BJ (cell line): ENCODE measurements around the gene KIFAP3. TPM values are rescaled to one million over a fixed set of nuclear protein-coding genes. Genes with fewer than 3 reads are reported as not detected.
A peak's percentile ranks its signal among the peaks of the same experiment; 100 is the strongest.
"Not testable (repeated sequence)": the region's sequence is repeated elsewhere in the genome, so short reads cannot be mapped to it uniquely, and the experiment has no call there.

ENCODE experiments used
- CTCF ChIA-PET: fragments of 350-600 bp; formaldehyde crosslinking; extraction: SDS; loops from one replicate; lab custom pipeline; 2021; ENCODE audit warnings: antibody characterized with exemption, inconsistent platforms; lab: Yijun Ruan, JAX
- POLR2A ChIA-PET: fragments of 300-600 bp; sonication (Branson Sonifier 250); formaldehyde crosslinking; extraction: SDS; loops from one replicate; lab custom pipeline; 2021; ENCODE audit warnings: antibody characterized with exemption; lab: Charles Lee
- DNase-seq: peaks from one replicate; pipeline ENCODE4 v3.0.0-alpha.2; 2011; ENCODE audit warnings: low read depth
- H3K27me3 ChIP-seq: 2 replicates; pipeline ENCODE4 v1.6.0; 2011; ENCODE audit warnings: low read length; ENCODE audit not compliant: control insufficient read depth, insufficient read depth
- H3K36me3 ChIP-seq: 2 replicates; pipeline ENCODE4 v1.5.1; 2011; ENCODE audit warnings: low read length; ENCODE audit not compliant: control insufficient read depth, insufficient read depth
- H3K4me3 ChIP-seq: 2 replicates; pipeline ENCODE4 v1.5.1; 2011; ENCODE audit warnings: low read depth, mild to moderate bottlenecking, control low read depth, low read length
- polyA minus RNA-seq: library from RNA; depleted of rRNA, polyadenylated mRNA; stranded (reverse); fragments of >200 nt; gene quantifications from 2 replicates; pipeline ENCODE4 v1.2.3, GENCODE V29; 2011; rRNA and poly(A)+ RNA removed
- polyA plus RNA-seq: library from polyadenylated mRNA; depleted of rRNA; stranded (reverse); fragments of >200 nt; gene quantifications from 2 replicates; pipeline ENCODE4 v1.2.3, GENCODE V29; 2011; rRNA removed
- TF ChIP-seq, protein P1 (sequence below): IDR thresholded peaks from 2 replicates; pipeline ENCODE4 v1.5.1; 2011; ENCODE audit warnings: low read depth, mild to moderate bottlenecking, control low read depth, inconsistent platforms, low read length, moderate library complexity; ENCODE audit not compliant: insufficient read depth

Gene KIFAP3
- polyA plus RNA-seq (6.1 and 13.8 TPM in 2 replicates), polyA minus RNA-seq (6.6 and 10.5 TPM in 2 replicates)

DNA sequence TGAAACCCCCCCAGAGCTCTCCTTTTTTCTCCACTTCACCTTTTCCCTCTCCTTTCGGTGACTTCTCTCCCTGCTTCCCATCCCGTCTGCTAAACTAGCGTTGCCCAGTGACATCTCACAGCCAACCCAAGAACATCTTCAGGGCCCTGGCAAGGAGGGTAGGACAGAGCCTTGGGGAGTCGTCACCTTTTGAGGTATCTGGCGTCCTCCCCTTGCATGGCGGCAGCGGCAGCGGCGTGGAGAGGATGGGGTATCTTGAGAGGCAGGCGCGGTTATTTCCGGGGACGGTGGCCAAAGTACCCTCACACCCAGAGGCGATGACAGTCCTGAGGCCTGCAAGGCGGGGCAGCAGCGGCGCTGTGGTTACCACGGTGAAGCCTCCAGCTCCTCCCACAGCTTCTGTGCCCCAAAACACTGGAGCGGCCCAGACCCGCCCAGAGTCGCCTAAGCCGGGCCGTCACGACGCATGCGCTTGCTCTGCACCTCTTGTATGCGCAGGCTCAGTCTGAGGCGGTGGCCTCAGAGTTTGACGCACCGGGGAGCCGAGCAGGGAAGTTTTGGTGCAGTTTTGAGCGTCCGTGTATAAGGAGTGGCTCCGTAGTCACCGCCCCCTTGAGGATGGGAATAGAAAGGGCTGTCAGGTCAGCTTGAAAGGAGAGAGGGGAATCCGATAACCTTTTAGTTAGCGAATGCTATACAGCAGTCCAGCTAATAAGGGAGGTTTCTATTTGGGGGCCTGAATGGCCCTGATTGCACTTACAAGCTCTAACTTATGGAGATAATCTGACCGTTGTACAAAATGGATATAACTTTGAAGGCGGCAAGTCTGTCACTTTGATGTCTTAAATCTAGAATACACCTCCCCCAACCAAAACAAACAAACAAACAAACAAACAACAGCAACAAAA, at the start of gene KIFAP3:
Gene KIFAP3 (minus strand): TSS at position 446 of the 908 bp plus-strand sequence. CDS start 228 bp downstream, at position 218.
- CTCF ChIA-PET = interaction anchor here (0.9 to 1.4 kb wide), 5 partner anchors 11 to 175 kb away, joined by 3 to 6 read pairs (median 4); no protein-coding TSS in a partner anchor
- DNase-seq = peak; percentile 92
- POLR2A ChIA-PET = no interaction called here
- Histone ChIP-seq H3K4me3 (peak within 1 kb of the TSS; percentile 75), H3K27me3 (no peaks in the 10 kb centered on the region), H3K36me3 (no peaks in the 10 kb centered on the region)
- TF ChIP-seq, protein P1, sequence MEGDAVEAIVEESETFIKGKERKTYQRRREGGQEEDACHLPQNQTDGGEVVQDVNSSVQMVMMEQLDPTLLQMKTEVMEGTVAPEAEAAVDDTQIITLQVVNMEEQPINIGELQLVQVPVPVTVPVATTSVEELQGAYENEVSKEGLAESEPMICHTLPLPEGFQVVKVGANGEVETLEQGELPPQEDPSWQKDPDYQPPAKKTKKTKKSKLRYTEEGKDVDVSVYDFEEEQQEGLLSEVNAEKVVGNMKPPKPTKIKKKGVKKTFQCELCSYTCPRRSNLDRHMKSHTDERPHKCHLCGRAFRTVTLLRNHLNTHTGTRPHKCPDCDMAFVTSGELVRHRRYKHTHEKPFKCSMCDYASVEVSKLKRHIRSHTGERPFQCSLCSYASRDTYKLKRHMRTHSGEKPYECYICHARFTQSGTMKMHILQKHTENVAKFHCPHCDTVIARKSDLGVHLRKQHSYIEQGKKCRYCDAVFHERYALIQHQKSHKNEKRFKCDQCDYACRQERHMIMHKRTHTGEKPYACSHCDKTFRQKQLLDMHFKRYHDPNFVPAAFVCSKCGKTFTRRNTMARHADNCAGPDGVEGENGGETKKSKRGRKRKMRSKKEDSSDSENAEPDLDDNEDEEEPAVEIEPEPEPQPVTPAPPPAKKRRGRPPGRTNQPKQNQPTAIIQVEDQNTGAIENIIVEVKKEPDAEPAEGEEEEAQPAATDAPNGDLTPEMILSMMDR = peak; percentile 63

DNA sequence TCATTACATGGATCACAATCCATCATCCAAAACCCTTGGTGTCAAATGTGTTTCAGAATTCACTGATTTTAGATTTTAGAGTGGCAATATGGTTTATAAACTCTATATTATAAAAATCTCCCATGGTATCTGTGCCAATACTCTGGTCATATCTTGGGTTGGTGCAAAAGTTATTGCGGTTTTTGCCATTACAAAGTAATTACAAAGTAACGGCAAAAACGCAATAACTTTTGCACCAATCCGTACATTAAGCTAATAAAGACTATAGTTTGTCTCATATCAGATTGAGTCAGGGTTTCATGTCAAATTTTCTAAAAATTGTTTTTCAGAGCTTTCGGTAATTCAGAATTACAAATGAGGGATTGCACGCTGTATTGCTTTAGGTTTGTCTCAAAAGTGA, 47.9 kb upstream of the KIFAP3 start:
- POLR2A ChIA-PET = no interaction called here

DNA sequence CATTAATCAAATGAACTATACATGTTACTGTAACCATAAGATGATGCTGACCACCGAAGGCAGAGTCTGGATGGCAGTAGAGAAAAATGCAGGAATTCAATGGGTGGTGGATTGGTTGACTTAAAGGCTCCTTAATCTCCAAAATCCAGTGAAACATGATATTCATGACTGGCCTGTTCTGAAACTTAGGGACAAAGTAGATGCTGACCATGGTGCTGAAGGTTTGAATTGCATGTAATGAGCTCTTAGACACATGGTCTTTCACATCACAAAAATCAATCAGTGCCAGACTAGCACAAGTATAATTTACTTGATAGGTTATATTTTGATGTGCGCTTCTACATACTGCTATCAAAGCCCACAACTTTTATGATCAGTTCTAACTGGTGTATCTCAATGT, 40.4 kb upstream of the KIFAP3 start:
- CTCF ChIA-PET = interaction anchor here (1.3 kb wide), 1 partner anchor 9 kb away, joined by 5 read pairs; no protein-coding TSS in a partner anchor
- DNase-seq = no peak
- no peaks in the 10 kb centered on the region for H3K27me3 ChIP-seq
- TF ChIP-seq, protein P1 = no peak
- POLR2A ChIA-PET = interaction anchor here (0.6 kb wide), 1 partner anchor 86 kb away, joined by 22 read pairs; no protein-coding TSS in a partner anchor
- no peak overlapping the region for H3K4me3 ChIP-seq
- H3K36me3 ChIP-seq = no peaks in the 10 kb centered on the region

More for the DNA sequence above, 47.9 kb upstream of the KIFAP3 start:
- Histone ChIP-seq H3K4me3 (no peak overlapping the region), H3K27me3 (no peaks in the 10 kb centered on the region), H3K36me3 (no peaks in the 10 kb centered on the region)
- no peak for DNase-seq
- TF ChIP-seq, protein P1 = no peak
- CTCF ChIA-PET = no interaction called here

DNA sequence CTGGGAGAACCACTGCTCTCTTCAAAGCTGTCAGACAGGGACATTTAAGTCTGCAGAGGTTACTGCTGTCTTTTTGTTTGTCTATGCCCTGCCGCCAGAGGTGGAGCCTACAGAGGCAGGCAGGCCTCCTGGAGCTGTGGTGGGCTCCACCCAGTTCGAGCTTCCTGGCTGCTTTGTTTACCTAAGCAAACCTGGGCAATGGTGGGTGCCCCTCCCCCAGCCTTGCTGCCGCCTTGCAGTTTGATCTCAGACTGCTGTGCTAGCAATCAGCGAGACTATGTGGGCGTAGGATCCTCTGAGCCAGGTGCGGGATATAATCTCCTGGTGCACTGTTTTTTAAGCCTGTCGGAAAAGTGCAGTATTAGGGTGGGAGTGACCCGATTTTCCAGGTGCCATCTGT, 38.6 kb upstream of the KIFAP3 start:
- CTCF ChIA-PET, DNase-seq, H3K4me3 ChIP-seq, H3K27me3 ChIP-seq, POLR2A ChIA-PET, H3K36me3 ChIP-seq: not testable (repeated sequence)

DNA sequence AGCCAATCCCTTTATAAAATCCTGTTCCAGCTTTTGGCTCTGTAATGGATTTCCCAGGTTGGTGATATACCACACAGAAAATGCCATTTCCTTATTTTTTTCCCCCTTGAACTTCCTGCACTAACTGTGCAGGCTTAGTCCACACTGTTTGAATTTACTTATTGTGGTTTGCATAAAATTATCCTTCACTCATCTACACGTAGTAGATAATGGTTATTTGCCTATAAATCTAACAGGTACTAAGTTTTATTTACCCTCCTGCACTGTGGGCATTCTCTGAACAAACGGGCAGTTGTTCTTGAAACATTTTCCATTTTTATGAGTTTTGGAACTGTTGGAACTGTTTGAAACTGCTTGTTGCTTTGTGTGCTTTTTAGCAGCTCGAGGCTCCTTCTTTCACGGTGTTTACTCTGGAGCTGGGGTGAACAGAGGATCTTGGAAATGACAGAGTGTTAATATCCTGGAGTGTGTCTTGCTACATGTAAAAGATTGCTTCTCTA, 23.0 kb upstream of the KIFAP3 start:
- H3K36me3 ChIP-seq = no peaks in the 10 kb centered on the region
- TF ChIP-seq, protein P1 = no peak
- ChIA-PET CTCF (interaction anchor here (1.6 kb wide), 1 partner anchor 29 kb away, joined by 3 read pairs; no protein-coding TSS in a partner anchor), POLR2A (no interaction called here)
- H3K4me3 ChIP-seq = no peak overlapping the region
- H3K27me3 ChIP-seq = no peaks in the 10 kb centered on the region
- no peak for DNase-seq
